Hindlimb muscle (tissue), 1 donor: Measurements from ENCODE around the gene SLC22A15. TPM values are rescaled to one million over a fixed set of nuclear protein-coding genes. Genes with fewer than 3 reads are reported as not detected.
"Not testable (repeated sequence)": the region's sequence is repeated elsewhere in the genome, so short reads cannot be mapped to it uniquely, and the experiment has no call there.

ENCODE experiments used
- DNase-seq: peaks from one replicate; pipeline ENCODE4 v3.0.0-alpha.2; 2013
- polyA plus RNA-seq: library from polyadenylated mRNA; unstranded; fragments of 120-200 nt; gene quantifications from one replicate; pipeline ENCODE4 v1.2.1, GENCODE V29; 2013; ENCODE audit not compliant: insufficient read length

Gene SLC22A15
- polyA plus RNA-seq, 1 donor: 0.90 TPM

DNA sequence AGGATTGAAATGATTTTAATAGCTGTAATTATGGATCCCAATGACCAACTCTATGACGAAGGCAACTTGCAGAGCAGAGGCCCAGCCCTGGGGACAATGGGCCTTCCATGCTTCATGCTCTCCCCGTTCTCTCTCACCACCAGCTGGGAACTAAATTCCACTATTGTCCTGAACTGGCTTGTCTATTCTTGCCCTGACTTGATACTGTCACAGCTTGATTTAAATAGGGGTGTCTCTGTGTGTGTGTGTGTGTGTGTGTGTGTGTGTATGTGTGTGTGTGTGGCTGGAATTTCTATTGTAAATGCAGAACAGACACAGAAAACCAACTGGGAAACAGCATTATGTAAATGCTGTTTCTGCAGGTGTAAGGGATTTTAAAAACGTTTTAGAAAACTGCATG, 57.0 kb downstream of the SLC22A15 start:
- no peak for DNase-seq

GRCh38 chr1:116036255-116036654, 59.9 kb downstream of the SLC22A15 start:
- no peak for DNase-seq

DNA sequence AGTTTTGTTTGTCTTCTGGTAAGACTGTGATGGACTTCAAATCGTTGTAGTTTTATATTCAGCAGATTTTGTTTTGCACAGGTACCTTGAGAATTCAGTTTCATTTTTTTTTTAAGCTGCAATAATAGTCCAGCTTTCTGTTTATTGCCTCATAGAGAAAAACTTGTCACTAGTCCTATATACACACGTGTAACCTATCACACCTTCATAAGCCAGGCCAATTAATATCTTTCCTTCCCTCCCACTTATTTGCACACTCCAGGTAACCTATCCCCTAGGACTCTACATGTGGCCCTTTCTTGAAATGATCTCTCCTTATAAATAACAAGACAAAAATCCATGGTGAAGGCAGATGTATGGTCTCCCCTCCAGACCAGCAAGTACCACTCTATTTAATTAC, 62.4 kb downstream of the SLC22A15 start:
- DNase-seq: no peak

GRCh38 chr1:116044071-116044470, 67.8 kb downstream of the SLC22A15 start:
- DNase-seq: no peak

DNA sequence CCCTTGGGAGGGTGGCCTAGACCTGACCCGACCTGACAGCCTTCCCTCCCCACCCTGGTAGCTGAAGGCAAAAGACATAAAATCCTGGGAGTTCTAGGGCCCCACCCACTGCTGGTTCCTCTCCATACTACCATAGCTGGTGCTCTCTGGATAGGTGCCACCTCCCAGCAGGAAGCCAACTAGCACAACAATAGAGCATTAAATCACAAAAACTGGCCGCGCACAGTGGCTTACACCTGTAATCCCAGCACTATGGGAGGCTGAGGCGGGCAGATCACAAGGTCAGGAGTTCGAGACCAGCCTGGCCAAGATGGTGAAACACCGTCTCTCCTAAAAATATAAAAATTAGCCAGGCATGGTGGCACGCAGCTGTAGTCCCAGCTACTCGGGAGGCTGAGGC, 70.6 kb downstream of the SLC22A15 start:
- not testable (repeated sequence) for DNase-seq

- DNase-seq: not testable (repeated sequence)
Measured at GRCh38 chr1:116051896-116052295, 75.6 kb downstream of the SLC22A15 start.

DNA sequence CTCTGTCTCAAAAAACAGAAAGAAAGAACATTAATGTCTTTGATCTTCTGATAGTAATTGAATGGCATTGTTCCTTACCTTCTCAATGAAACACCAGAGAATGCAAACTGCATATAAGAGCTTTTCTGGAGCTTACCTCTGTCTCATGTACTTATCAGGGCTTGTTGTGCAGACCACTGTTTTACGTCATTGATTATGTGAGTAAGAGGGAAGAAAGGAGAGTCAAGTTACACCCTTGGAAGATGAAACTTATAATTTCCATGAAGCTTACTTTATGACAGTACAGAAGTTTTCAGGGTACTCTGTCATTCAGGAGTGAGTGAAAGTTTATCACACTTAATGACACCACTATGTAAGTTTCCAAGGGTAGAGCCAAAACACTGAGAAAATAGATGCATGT, 85.9 kb downstream of the SLC22A15 start:
- no peak for DNase-seq

- DNase-seq: no peak
Measured at GRCh38 chr1:116064616-116065015, 88.3 kb downstream of the SLC22A15 start.

- DNase-seq: peak; percentile 11
Measured at GRCh38 chr1:116066868-116067565, 90.7 kb downstream of the SLC22A15 start.

GRCh38 chr1:116067566-116067890, 91.2 kb downstream of the SLC22A15 start:
- DNase-seq: peak; percentile 47

GRCh38 chr1:116075575-116075974, 99.3 kb downstream of the SLC22A15 start:
- DNase-seq: no peak

DNA sequence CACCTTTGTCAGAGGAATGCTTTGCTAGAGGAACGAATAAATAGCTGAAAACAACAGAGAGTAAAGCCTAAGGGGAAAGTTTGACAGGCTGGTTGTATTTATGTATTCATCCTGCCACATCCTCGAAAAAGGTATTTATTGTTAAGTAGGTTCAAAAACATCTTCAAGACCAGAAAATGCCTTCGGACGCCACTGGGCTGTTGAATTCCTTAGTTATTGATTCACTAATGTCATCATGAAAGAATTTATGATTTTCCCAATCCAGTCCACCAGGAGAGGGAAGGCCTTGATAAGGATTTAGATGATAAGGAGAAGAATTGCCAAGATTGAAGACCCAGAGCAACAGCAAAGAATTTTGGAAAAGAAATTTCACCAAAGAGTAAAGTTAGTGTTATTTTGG, 99.7 kb downstream of the SLC22A15 start:
- DNase-seq: no peak

- DNase-seq: no peak
Measured at GRCh38 chr1:116076831-116077230, 100.5 kb downstream of the SLC22A15 start.

GRCh38 chr1:116078699-116079223, 102.4 kb downstream of the SLC22A15 start:
- no peak for DNase-seq

DNA sequence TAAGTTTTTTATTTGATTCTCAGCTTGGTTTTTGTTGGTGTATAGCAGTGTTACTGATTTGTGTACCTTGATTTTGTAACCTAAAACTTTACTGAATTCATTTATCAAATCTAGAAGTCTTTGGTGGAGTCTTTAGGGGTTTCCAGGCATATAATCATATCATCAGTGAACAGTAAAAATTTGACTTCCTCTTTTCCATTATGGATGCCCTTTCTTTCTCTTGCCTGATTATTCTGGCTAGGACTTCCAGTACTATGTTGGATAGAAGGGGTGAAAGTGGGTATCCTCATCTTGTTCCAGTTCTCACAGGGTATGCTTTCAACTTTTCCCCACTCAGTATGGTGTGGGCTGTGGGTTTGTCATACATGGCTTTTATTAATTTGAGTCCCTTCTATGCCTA, 111.3 kb downstream of the SLC22A15 start:
- no peak for DNase-seq

DNA sequence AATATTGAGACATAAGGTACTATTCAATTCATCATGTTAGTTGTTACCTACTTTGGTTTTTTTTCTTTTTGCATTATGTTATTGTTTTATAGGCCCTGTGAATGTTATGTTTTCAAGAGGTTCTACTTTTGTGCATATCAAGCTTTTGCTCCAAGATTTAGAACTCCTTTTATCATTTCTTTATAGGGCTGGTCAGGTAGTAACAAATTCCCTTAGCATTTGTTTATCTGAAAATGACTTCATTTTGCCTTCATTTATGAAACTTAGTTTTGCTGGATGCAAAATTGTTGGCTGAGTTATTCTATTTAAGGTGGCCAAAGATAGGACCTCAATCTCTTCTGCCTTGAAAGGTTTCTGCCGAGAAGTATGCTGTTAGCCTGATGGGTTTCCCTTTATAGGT, 113.6 kb downstream of the SLC22A15 start:
- no peak for DNase-seq

DNA sequence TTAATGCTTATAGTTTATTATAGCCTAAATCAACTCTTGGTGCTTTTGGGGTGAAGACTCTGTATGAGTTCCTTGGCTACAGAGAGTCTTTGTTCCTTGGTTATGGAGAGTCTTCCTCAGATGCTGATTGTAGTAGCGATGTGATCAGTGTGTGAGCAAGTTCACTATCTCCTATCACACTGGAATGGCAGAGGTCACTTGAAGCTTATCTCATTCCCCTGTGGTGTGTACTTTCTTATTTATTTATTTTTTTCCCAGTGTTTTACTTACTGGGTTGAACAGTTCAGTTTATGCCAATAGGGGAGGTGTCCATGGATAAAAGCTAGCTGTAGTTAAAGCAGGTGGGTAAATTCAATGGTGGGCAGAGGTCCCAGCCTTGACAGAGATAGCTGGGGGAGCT, 114.8 kb downstream of the SLC22A15 start:
- no peak for DNase-seq

DNA sequence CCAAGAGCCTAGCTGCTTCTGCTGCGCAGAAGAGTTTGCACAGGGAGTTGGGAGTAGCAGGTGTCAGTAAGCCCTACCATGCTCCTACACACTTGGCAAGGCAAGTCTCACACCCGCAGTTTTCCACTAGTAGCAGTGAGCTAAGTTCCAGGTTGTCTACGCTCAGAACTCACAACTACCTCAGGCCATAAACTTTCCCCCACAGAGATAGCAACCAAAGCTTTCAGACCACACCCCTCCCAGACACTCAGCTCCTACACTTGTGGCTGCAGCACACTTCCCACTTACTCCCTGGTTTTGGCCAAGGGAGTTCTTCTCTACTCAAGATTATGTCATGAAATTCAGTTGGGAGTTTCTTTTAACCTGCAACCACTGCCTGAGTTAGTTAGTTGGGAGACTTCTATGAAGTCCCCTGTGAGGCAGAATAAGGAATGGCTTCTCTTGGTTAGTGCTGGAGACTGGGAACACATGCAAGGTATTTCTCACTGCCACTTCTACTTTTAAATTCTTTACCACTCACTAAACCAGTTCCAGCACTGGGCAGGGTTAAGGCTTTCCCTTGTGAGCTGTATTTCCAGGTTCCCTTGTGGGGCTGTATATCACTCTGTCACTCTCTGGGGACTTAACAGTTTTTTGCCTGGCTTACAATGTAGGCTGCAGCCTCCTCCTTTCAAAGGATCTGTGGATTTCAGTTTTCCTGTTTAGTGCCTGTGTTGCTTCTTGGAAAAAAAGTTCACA, 116.6 kb downstream of the SLC22A15 start:
- no peak for DNase-seq

DNA sequence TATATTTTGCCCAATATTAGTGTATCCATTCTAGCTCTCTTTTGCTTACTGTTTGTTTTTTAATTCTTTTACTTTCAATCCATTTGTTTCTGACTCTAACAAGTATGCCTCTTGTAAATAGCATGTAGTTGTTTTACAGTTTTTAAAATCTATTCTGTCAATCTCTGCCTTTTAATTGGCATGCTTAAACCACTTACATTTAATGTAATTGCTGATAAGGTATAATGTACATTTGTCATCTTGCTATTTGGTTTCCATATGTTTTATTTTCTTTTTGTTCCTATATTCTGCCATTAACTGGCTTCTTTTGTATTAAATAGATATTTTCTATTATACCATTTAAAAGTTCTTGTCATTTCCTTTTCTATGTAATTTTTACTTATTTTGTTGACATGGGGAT, 118.7 kb downstream of the SLC22A15 start:
- DNase-seq: no peak

GRCh38 chr1:116096013-116096618, 119.8 kb downstream of the SLC22A15 start:
- no peak for DNase-seq

- DNase-seq: no peak
Measured at GRCh38 chr1:116097626-116098025, 121.3 kb downstream of the SLC22A15 start.

- DNase-seq: no peak
Measured at GRCh38 chr1:116099379-116099778, 123.1 kb downstream of the SLC22A15 start.

GRCh38 chr1:116099919-116100318, 123.6 kb downstream of the SLC22A15 start:
- no peak for DNase-seq

DNA sequence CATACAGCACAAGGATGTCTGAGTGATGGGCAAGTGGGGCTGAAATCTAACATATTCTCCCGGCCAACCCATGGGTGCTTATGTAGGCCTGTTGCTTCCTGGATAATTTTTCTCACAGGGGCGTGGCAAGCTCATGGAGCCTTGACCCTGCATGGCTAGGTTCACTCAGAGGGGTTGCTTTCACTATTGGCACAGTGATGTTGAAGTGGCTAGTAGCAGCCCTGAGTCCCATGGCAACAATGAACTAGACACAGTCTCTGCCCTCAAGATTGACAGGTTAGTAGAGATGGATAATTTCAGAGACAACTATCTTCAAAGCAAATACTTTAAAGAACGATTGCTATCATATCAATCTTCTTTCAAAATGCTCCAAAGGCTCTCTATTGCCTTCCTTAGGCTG, 128.4 kb downstream of the SLC22A15 start:
- DNase-seq: no peak
